Measurements from ENCODE around the gene KRTAP4-12.
"Not testable (repeated sequence)": the region's sequence is repeated elsewhere in the genome, so short reads cannot be mapped to it uniquely, and the experiment has no call there.

KRTAP4-12 gene

GRCh38 chr17:41098042-41098441, 25.9 kb downstream of the KRTAP4-12 start, which contains the start of gene KRTAP4-8:
KRTAP4-8 (minus strand) TSS chr17:41098142; CDS start chr17:41098084, 58 bp downstream.
- no peaks in the 10 kb centered on the region for H3K4me1 ChIP-seq (ENCODE audit: control insufficient read depth in 1 of 2, insufficient read depth in 2 of 2, low read length in 2 of 2)
- H3K4me3 ChIP-seq (ENCODE audit: low read depth in 1 of 2, low read length in 2 of 2), result no peak within 1 kb of the TSS
- no peaks in the 10 kb centered on the region for H3K36me3 ChIP-seq (ENCODE audit: control insufficient read depth in 1 of 2, insufficient read depth in 2 of 2, low read length in 2 of 2)
- H3K9ac ChIP-seq (ENCODE audit: low read depth in 1 of 2, low read length in 2 of 2), result no peak within 1 kb of the TSS
- no peaks in the 10 kb centered on the region for H3K9me3 ChIP-seq (ENCODE audit: control insufficient read depth in 1 of 2, low read length in 2 of 2)
- H3K27ac ChIP-seq (ENCODE audit: low read depth, low read length), result no peak within 1 kb of the TSS
- H3K27me3 ChIP-seq (ENCODE audit: control insufficient read depth in 1 of 2, insufficient read depth in 2 of 2, low read length in 2 of 2), result no peaks in the 10 kb centered on the region

- H3K4me1 ChIP-seq (ENCODE audit: control insufficient read depth in 1 of 2, insufficient read depth in 2 of 2, low read length in 2 of 2), result no peaks in the 10 kb centered on the region
- H3K27me3 ChIP-seq (ENCODE audit: control insufficient read depth in 1 of 2, insufficient read depth in 2 of 2, low read length in 2 of 2), result no peaks in the 10 kb centered on the region
- no peak overlapping the region for H3K27ac ChIP-seq (ENCODE audit: low read depth, low read length)
- H3K9ac ChIP-seq (ENCODE audit: low read depth in 1 of 2, low read length in 2 of 2), result no peak overlapping the region
- no peaks in the 10 kb centered on the region for H3K9me3 ChIP-seq (ENCODE audit: control insufficient read depth in 1 of 2, low read length in 2 of 2)
- H3K4me3 ChIP-seq (ENCODE audit: low read depth in 1 of 2, low read length in 2 of 2), result no peak overlapping the region
- H3K36me3 ChIP-seq (ENCODE audit: control insufficient read depth in 1 of 2, insufficient read depth in 2 of 2, low read length in 2 of 2), result no peaks in the 10 kb centered on the region
These were observed 27.9 kb downstream of the KRTAP4-12 start for GRCh38 chr17:41096055-41096454.

GRCh38 chr17:41088760-41089352, 35.1 kb downstream of the KRTAP4-12 start:
- H3K9ac ChIP-seq (ENCODE audit: low read depth in 1 of 2, low read length in 2 of 2); H3K27ac ChIP-seq (ENCODE audit: low read depth, low read length); H3K36me3 ChIP-seq (ENCODE audit: control insufficient read depth in 1 of 2, insufficient read depth in 2 of 2, low read length in 2 of 2); H3K4me1 ChIP-seq (ENCODE audit: control insufficient read depth in 1 of 2, insufficient read depth in 2 of 2, low read length in 2 of 2); H3K27me3 ChIP-seq (ENCODE audit: control insufficient read depth in 1 of 2, insufficient read depth in 2 of 2, low read length in 2 of 2); H3K4me3 ChIP-seq (ENCODE audit: low read depth in 1 of 2, low read length in 2 of 2); H3K9me3 ChIP-seq (ENCODE audit: control insufficient read depth in 1 of 2, low read length in 2 of 2): not testable (repeated sequence)

GRCh38 chr17:41084100-41084856, 39.7 kb downstream of the KRTAP4-12 start, which contains the start of gene KRTAP4-7:
KRTAP4-7 (plus strand) TSS chr17:41084150; CDS start chr17:41084207, 57 bp downstream.
- H3K27ac ChIP-seq (ENCODE audit: low read depth, low read length); H3K4me1 ChIP-seq (ENCODE audit: control insufficient read depth in 1 of 2, insufficient read depth in 2 of 2, low read length in 2 of 2); H3K4me3 ChIP-seq (ENCODE audit: low read depth in 1 of 2, low read length in 2 of 2); H3K9ac ChIP-seq (ENCODE audit: low read depth in 1 of 2, low read length in 2 of 2); H3K27me3 ChIP-seq (ENCODE audit: control insufficient read depth in 1 of 2, insufficient read depth in 2 of 2, low read length in 2 of 2); H3K36me3 ChIP-seq (ENCODE audit: control insufficient read depth in 1 of 2, insufficient read depth in 2 of 2, low read length in 2 of 2); H3K9me3 ChIP-seq (ENCODE audit: control insufficient read depth in 1 of 2, low read length in 2 of 2): not testable (repeated sequence)

GRCh38 chr17:41083427-41083826, 40.6 kb downstream of the KRTAP4-12 start:
- H3K27ac ChIP-seq (ENCODE audit: low read depth, low read length), result not testable (repeated sequence)

GRCh38 chr17:41082626-41083025, 41.4 kb downstream of the KRTAP4-12 start:
- no peaks in the 10 kb centered on the region for H3K9me3 ChIP-seq (ENCODE audit: control insufficient read depth in 1 of 2, low read length in 2 of 2)
- H3K4me1 ChIP-seq (ENCODE audit: control insufficient read depth in 1 of 2, insufficient read depth in 2 of 2, low read length in 2 of 2), result no peaks in the 10 kb centered on the region
- H3K27ac ChIP-seq (ENCODE audit: low read depth, low read length), result no peak overlapping the region
- no peaks in the 10 kb centered on the region for H3K36me3 ChIP-seq (ENCODE audit: control insufficient read depth in 1 of 2, insufficient read depth in 2 of 2, low read length in 2 of 2)
- H3K9ac ChIP-seq (ENCODE audit: low read depth in 1 of 2, low read length in 2 of 2), result no peak overlapping the region
- H3K27me3 ChIP-seq (ENCODE audit: control insufficient read depth in 1 of 2, insufficient read depth in 2 of 2, low read length in 2 of 2), result no peaks in the 10 kb centered on the region
- H3K4me3 ChIP-seq (ENCODE audit: low read depth in 1 of 2, low read length in 2 of 2), result no peak overlapping the region

More at GRCh38 chr17:41083427-41083826, 40.6 kb downstream of the KRTAP4-12 start:
- not testable (repeated sequence) for H3K4me1 ChIP-seq (ENCODE audit: control insufficient read depth in 1 of 2, insufficient read depth in 2 of 2, low read length in 2 of 2); H3K9me3 ChIP-seq (ENCODE audit: control insufficient read depth in 1 of 2, low read length in 2 of 2); H3K36me3 ChIP-seq (ENCODE audit: control insufficient read depth in 1 of 2, insufficient read depth in 2 of 2, low read length in 2 of 2); H3K27me3 ChIP-seq (ENCODE audit: control insufficient read depth in 1 of 2, insufficient read depth in 2 of 2, low read length in 2 of 2); H3K4me3 ChIP-seq (ENCODE audit: low read depth in 1 of 2, low read length in 2 of 2); H3K9ac ChIP-seq (ENCODE audit: low read depth in 1 of 2, low read length in 2 of 2)

- Histone ChIP-seq H3K9me3 (ENCODE audit: control insufficient read depth in 1 of 2, low read length in 2 of 2) (no peaks in the 10 kb centered on the region), H3K4me3 (ENCODE audit: low read depth in 1 of 2, low read length in 2 of 2) (no peak overlapping the region), H3K27me3 (ENCODE audit: control insufficient read depth in 1 of 2, insufficient read depth in 2 of 2, low read length in 2 of 2) (peaks cover 0 to 6% of the 10 kb centered on the region in 2 donors), H3K27ac (ENCODE audit: low read depth, low read length) (no peak overlapping the region), H3K4me1 (ENCODE audit: control insufficient read depth in 1 of 2, insufficient read depth in 2 of 2, low read length in 2 of 2) (no peaks in the 10 kb centered on the region), H3K36me3 (ENCODE audit: control insufficient read depth in 1 of 2, insufficient read depth in 2 of 2, low read length in 2 of 2) (no peaks in the 10 kb centered on the region), H3K9ac (ENCODE audit: low read depth in 1 of 2, low read length in 2 of 2) (no peak overlapping the region)
These were observed 47.2 kb downstream of the KRTAP4-12 start for GRCh38 chr17:41076788-41077187.

GRCh38 chr17:41073676-41074075, 50.3 kb downstream of the KRTAP4-12 start:
- H3K9me3 ChIP-seq (ENCODE audit: control insufficient read depth in 1 of 2, low read length in 2 of 2), result no peaks in the 10 kb centered on the region
- no peak overlapping the region for H3K4me3 ChIP-seq (ENCODE audit: low read depth in 1 of 2, low read length in 2 of 2)
- no peak overlapping the region for H3K9ac ChIP-seq (ENCODE audit: low read depth in 1 of 2, low read length in 2 of 2)
- H3K4me1 ChIP-seq (ENCODE audit: control insufficient read depth in 1 of 2, insufficient read depth in 2 of 2, low read length in 2 of 2), result no peaks in the 10 kb centered on the region
- H3K27me3 ChIP-seq (ENCODE audit: control insufficient read depth in 1 of 2, insufficient read depth in 2 of 2, low read length in 2 of 2), result peaks cover 0 to 6% of the 10 kb centered on the region in 2 donors
- H3K27ac ChIP-seq (ENCODE audit: low read depth, low read length), result no peak overlapping the region
- no peaks in the 10 kb centered on the region for H3K36me3 ChIP-seq (ENCODE audit: control insufficient read depth in 1 of 2, insufficient read depth in 2 of 2, low read length in 2 of 2)
